GM12801 (cell line): Measurements from ENCODE around the gene DCC.

Source experiments
- CTCF ChIP-seq: IDR thresholded peaks from one replicate; pipeline ENCODE4 v1.5.1; 2011; ENCODE audit warnings: control low read depth; ENCODE audit not compliant: insufficient read length; ENCODE audit errors: extremely low read depth

The DCC gene

GRCh38 chr18:53360501-53361443 lies 1020.8 kb downstream of the DCC start:
- TF ChIP-seq CTCF: no peak

GRCh38 chr18:53375621-53376020 lies 1035.6 kb downstream of the DCC start:
- no peak for TF ChIP-seq CTCF

GRCh38 chr18:53380063-53380639 lies 1040.2 kb downstream of the DCC start:
- no peak for TF ChIP-seq CTCF

GRCh38 chr18:53382870-53383269 lies 1042.9 kb downstream of the DCC start:
- no peak for TF ChIP-seq CTCF

GRCh38 chr18:53385889-53386288 lies 1045.9 kb downstream of the DCC start:
- no peak for TF ChIP-seq CTCF

GRCh38 chr18:53387581-53387980 lies 1047.6 kb downstream of the DCC start:
- no peak for TF ChIP-seq CTCF

- TF ChIP-seq CTCF: no peak
Measured at GRCh38 chr18:53402670-53403069, 1062.7 kb downstream of the DCC start.
